Endothelial cell of hepatic sinusoid (primary cell): ENCODE measurements around the gene WDR43.
"Not testable (repeated sequence)": the region's sequence is repeated elsewhere in the genome, so short reads cannot be mapped to it uniquely, and the experiment has no call there.

Experiments used
- in situ Hi-C: cut with HindIII; loops from 2 replicates; pipeline ENCODE4 v1.10.0; 2017; ENCODE audit warnings: low sequenced_read_pairs

WDR43 gene

GRCh38 chr2:28958689-28959088, 64.2 kb downstream of the WDR43 start:
- in situ Hi-C loops = no loop called here

- in situ Hi-C loops = no loop called here
Observed at GRCh38 chr2:28960401-28960800, 65.9 kb downstream of the WDR43 start.

GRCh38 chr2:28962505-28962904, 68.0 kb downstream of the WDR43 start:
- in situ Hi-C loops = no loop called here

- in situ Hi-C loops = no loop called here
Observed at GRCh38 chr2:28970464-28971160, 76.1 kb downstream of the WDR43 start.

GRCh38 chr2:28972778-28973335, 78.4 kb downstream of the WDR43 start:
- in situ Hi-C loops = no loop called here

- in situ Hi-C loops = no loop called here
Observed at GRCh38 chr2:28974252-28974651, 79.8 kb downstream of the WDR43 start.

- in situ Hi-C loops = no loop called here
Observed at GRCh38 chr2:28975671-28976070, 81.2 kb downstream of the WDR43 start.

- in situ Hi-C loops = no loop called here
Observed at GRCh38 chr2:28976584-28976983, 82.1 kb downstream of the WDR43 start.

- in situ Hi-C loops = no loop called here
Observed at GRCh38 chr2:28977176-28977875, 82.9 kb downstream of the WDR43 start.

- in situ Hi-C loops = not testable (repeated sequence)
Observed at GRCh38 chr2:28978001-28978400, 83.5 kb downstream of the WDR43 start.

- in situ Hi-C loops = no loop called here
Observed at GRCh38 chr2:28978606-28979005, 84.1 kb downstream of the WDR43 start.

- in situ Hi-C loops = no loop called here
Observed at GRCh38 chr2:28979041-28979440, 84.6 kb downstream of the WDR43 start.

GRCh38 chr2:28979576-28980366, 85.3 kb downstream of the WDR43 start:
- in situ Hi-C loops = no loop called here

- in situ Hi-C loops = no loop called here
Observed at GRCh38 chr2:28980368-28981015, 86.0 kb downstream of the WDR43 start.

GRCh38 chr2:28981016-28981441, 86.6 kb downstream of the WDR43 start, which contains the start of gene TOGARAM2:
Gene TOGARAM2 (plus strand): TSS chr2:28981298. CDS start chr2:28994835, 13,537 bp downstream.
- in situ Hi-C loops = no loop called here

- in situ Hi-C loops = no loop called here
Observed at GRCh38 chr2:28981620-28982376, 87.3 kb downstream of the WDR43 start.

GRCh38 chr2:28982381-28982950, 88.0 kb downstream of the WDR43 start:
- in situ Hi-C loops = no loop called here

GRCh38 chr2:28986429-28986828, 92.0 kb downstream of the WDR43 start:
- in situ Hi-C loops = no loop called here

- in situ Hi-C loops = no loop called here
Observed at GRCh38 chr2:28989973-28990372, 95.5 kb downstream of the WDR43 start.

- in situ Hi-C loops = no loop called here
Observed at GRCh38 chr2:28990445-28990844, 96.0 kb downstream of the WDR43 start.
